GM18873 (cell line): ENCODE measurements around the gene DRGX.

ENCODE experiments used
- ATAC-seq: cut with Tn5 transposase; IDR thresholded peaks from one replicate; pipeline ENCODE4 v1.9.1; 2021; ENCODE audit warnings: mild to moderate bottlenecking, moderate library complexity, moderate number of reproducible peaks; ENCODE audit not compliant: unreplicated experiment, low FRiP score

DRGX gene

GRCh38 chr10:49364051-49364450, 31.8 kb downstream of the DRGX start:
- no peak for ATAC-seq

- ATAC-seq: no peak
Measured at GRCh38 chr10:49363309-49364031, 32.4 kb downstream of the DRGX start.

DNA sequence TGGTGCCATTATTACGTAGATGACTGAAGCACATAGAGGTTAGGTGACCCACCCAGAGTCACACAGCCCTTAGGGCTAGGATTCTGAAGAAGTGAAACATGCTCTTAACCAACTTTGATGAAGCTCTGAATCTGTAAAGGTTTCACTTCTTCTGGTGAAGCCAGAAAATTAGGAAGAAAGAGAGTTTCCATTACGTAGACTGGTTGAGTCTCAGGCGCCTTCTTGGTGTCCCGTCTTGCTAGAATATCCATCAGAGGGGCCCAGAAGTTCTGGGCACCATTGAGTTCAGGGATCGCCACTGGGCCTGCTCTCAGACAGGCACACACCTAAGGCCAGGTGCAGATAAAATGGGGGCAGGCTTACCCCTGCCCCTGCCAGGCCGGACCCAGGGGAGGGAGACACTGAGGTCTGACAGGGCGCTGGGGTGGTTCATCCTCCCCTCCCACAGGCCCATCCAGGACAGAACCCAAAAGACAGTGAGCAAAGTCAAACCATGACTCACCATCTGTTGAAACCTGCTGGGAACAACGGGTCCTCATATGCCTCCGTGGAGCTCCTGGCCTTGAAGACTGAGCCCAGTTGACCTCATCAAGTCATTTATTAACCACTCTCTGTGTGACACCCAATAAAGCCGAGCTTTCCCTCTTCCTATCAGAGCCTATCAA, 33.2 kb downstream of the DRGX start:
- peak; percentile 81 for ATAC-seq

- ATAC-seq: no peak
Measured at GRCh38 chr10:49361735-49362568, 33.9 kb downstream of the DRGX start.

DNA sequence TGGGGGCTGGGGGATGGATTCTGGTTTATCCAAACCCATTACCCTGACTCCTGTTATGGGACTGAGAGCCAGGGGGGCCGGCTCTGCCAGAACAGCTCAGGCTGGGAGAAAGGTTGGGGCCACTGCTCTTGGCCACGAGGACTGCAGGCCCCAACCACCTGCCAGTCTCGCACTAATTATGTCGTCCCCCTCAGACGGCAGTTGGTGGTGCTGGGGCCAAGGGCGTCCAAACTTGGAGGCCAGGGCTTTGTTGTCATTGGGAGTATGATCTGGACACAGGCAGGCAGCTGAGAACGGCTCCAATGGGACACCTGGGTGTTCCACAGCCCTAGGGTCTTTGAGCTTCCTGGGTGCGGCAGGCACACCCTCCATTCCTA, 34.7 kb downstream of the DRGX start:
- no peak for ATAC-seq

GRCh38 chr10:49360271-49361177, 35.4 kb downstream of the DRGX start:
- no peak for ATAC-seq

GRCh38 chr10:49359349-49360270, 36.3 kb downstream of the DRGX start:
- no peak for ATAC-seq

- ATAC-seq: no peak
Measured at GRCh38 chr10:49357910-49358309, 38.0 kb downstream of the DRGX start.

DNA sequence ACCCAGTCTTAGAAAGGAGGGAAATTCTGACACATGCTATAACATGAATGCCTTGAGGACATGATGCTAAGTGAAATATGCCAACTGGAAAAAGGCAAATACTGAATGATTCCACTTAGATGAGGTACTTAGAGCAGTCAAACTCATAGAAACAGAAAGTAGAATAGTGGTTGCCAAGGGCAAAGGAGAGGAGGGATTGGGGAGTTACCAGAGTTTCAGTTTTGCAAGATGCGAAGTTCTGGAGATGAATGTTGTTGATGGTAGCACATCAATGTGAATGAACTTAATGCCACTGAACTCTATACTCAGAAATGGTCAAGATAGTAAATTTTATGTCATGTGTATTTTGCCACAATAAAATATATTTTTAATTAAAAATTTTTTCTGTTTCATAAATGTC, 38.9 kb downstream of the DRGX start:
- ATAC-seq: no peak

- no peak for ATAC-seq
Measured at GRCh38 chr10:49356181-49356580, 39.7 kb downstream of the DRGX start.

- ATAC-seq: no peak
Measured at GRCh38 chr10:49355221-49355620, 40.7 kb downstream of the DRGX start.

- no peak for ATAC-seq
Measured at GRCh38 chr10:49354593-49354992, 41.3 kb downstream of the DRGX start.

DNA sequence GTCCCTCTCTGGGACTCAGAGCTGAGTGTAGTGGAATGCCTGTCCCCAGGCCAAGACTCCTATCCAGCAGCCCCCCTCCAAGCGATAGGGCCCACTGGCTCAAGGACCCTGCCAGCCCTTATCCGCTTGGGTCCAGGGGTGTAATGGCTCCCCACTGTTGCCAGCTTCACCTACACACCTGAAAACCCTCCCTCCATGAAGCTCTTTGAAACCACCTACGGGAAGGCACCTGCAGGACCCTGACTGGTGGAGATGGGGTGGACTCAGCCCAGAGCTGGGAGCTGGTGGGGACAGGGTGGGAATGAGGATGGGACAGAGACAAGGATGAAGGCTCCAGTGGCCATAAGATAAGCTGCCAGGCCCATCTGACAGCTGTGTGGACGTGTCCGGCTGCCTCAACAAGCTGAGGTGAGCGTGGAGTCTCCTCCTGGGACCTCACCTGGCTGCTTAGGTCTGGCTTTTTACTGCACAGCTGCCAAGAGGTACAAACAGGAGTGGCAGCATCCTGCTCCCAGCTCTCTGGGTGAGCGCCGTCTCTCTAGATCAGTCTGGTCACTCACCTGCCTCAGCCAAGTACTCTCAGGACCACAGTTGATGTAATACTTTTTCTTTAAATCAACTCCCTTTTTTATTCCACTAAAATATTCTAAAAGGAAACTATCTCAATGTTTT, 41.9 kb downstream of the DRGX start:
- no peak for ATAC-seq

GRCh38 chr10:49353026-49353894, 42.6 kb downstream of the DRGX start:
- ATAC-seq: no peak

- ATAC-seq: no peak
Measured at GRCh38 chr10:49352323-49352722, 43.6 kb downstream of the DRGX start.

DNA sequence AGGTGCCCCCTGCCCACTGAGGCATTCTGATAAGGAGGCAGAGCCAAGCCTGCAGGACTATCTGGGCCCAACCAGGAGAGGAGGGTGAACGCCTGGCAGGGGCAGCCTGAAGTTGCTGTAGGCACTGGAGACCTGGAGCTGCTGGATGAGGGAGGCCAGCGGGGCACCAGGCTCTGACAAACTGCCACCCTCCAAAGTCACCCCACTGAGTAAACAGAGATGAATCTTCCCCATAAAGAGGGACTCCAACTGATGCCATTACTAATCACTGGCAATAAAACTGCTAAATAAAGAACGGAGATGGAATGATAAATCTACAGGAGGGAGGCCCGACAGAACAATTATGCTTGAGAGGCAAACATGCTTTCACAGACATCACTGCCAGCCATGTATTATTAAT, 44.2 kb downstream of the DRGX start:
- ATAC-seq: no peak

GRCh38 chr10:49350846-49351532, 44.9 kb downstream of the DRGX start:
- no peak for ATAC-seq
